ENCODE measurements around the gene KMT2D. TPM values are rescaled to one million over a fixed set of nuclear protein-coding genes. Genes with fewer than 3 reads are reported as not detected.
A peak's percentile ranks its signal among the peaks of the same experiment; 100 is the strongest.

The KMT2D gene
- total and polyA plus RNA-seq, 11 donors = 32.5 to 82.7 (median 49.7) TPM

- H3K9me3 ChIP-seq = no peaks in the 10 kb centered on the region
- peak in 4 of 5 donors; percentile 47 to 58 (median 52) for DNase-seq
- peak overlapping the region in 3 of 12 donors; percentile 10 to 56 (median 27) for H3K27ac ChIP-seq
- TF ChIP-seq CTCF (IDR thresholded peaks at IDR 0.05) (no peak), POLR2A (IDR thresholded peaks at IDR 0.05) (no peak)
- peaks cover 0 to 32% (median 27%) of the 10 kb centered on the region in 9 donors for H3K36me3 ChIP-seq
- intact Hi-C loops (cut with DNase I) = loop anchor here in 1 of 10 donors (2.0 kb wide), 1 partner anchor 35 kb away; no protein-coding TSS in a partner anchor
- ATAC-seq = peak in 3 of 4 donors; percentile 5 to 54 (median 13)
- WGBS, 4 donors = 4 to 11% (median 7%) methylated on average over 9 of the region's 9 CpGs
- H3K4me1 ChIP-seq = peaks cover 10 to 65% (median 50%) of the 10 kb centered on the region in 12 donors
- H3K4me3 ChIP-seq = peak overlapping the region in 11 of 12 donors; percentile 2 to 52 (median 39)
- H3K27me3 ChIP-seq = peaks cover 0 to 62% (median 35%) of the 10 kb centered on the region in 9 donors
These were observed 33.2 kb upstream of the KMT2D start for GRCh38 chr12:49093792-49094159.

GRCh38 chr12:49092816-49093406 is 32.3 kb upstream of the KMT2D start:
- Histone ChIP-seq H3K4me1 (peaks cover 10 to 72% (median 57%) of the 10 kb centered on the region in 12 donors), H3K27me3 (peaks cover 0 to 66% (median 35%) of the 10 kb centered on the region in 9 donors)

GRCh38 chr12:49092086-49092815 is 31.7 kb upstream of the KMT2D start:
- H3K4me1 ChIP-seq = peaks cover 10 to 74% (median 57%) of the 10 kb centered on the region in 12 donors
- peak in 1 of 4 donors; percentile 23 for ATAC-seq
- H3K9me3 ChIP-seq = no peaks in the 10 kb centered on the region
- DNase-seq = peak; percentile 43 to 65 (median 50)
- H3K36me3 ChIP-seq = peaks cover 0 to 18% (median 11%) of the 10 kb centered on the region in 9 donors
- intact Hi-C loops (cut with DNase I) = no loop called here
- peak overlapping the region in 11 of 12 donors; percentile 8 to 48 (median 43) for H3K4me3 ChIP-seq
- peaks cover 0 to 66% (median 35%) of the 10 kb centered on the region in 9 donors for H3K27me3 ChIP-seq
- H3K27ac ChIP-seq = peak overlapping the region in 5 of 12 donors; percentile 18 to 50 (median 35)
- WGBS, 4 donors = 5 to 12% (median 8%) methylated on average over 21 to 32 of the region's 32 CpGs
- TF ChIP-seq CTCF (IDR thresholded peaks at IDR 0.05) (peak in 10 of 12 donors; percentile 11 to 50 (median 22)), POLR2A (IDR thresholded peaks at IDR 0.05) (no peak)

More at GRCh38 chr12:49092816-49093406, 32.3 kb upstream of the KMT2D start:
- Histone ChIP-seq H3K36me3 (peaks cover 0 to 24% (median 18%) of the 10 kb centered on the region in 9 donors), H3K4me3 (peak overlapping the region in 9 of 12 donors; percentile 31 to 52 (median 46)), H3K27ac (peak overlapping the region in 3 of 12 donors; percentile 35 to 56 (median 50)), H3K9me3 (no peaks in the 10 kb centered on the region)
- DNase-seq (no peak), ATAC-seq (no peak)
- 63 to 80% (median 66%) methylated on average over 4 of the region's 4 CpGs for WGBS, 4 donors
- intact Hi-C loops (cut with DNase I) = no loop called here
- TF ChIP-seq CTCF (IDR thresholded peaks at IDR 0.05) (no peak), POLR2A (IDR thresholded peaks at IDR 0.05) (no peak)

GRCh38 chr12:49091836-49092085 is 31.2 kb upstream of the KMT2D start:
- ATAC-seq (no peak), DNase-seq (no peak)
- peaks cover 10 to 74% (median 57%) of the 10 kb centered on the region in 12 donors for H3K4me1 ChIP-seq
- H3K36me3 ChIP-seq = peaks cover 0 to 13% (median 7%) of the 10 kb centered on the region in 9 donors
- WGBS, 4 donors = 1 to 6% (median 4%) methylated on average over 6 to 14 of the region's 14 CpGs
- H3K9me3 ChIP-seq = no peaks in the 10 kb centered on the region
- peak overlapping the region in 3 of 12 donors; percentile 29 to 50 (median 35) for H3K27ac ChIP-seq
- no peak for TF ChIP-seq POLR2A (IDR thresholded peaks at IDR 0.05)
- TF ChIP-seq CTCF (IDR thresholded peaks at IDR 0.05) = no peak
- peaks cover 0 to 66% (median 35%) of the 10 kb centered on the region in 9 donors for H3K27me3 ChIP-seq
- H3K4me3 ChIP-seq = peak overlapping the region in 10 of 12 donors; percentile 33 to 48 (median 44)
- intact Hi-C loops (cut with DNase I) = no loop called here
